ENCODE measurements around the gene PEX7.
"Not testable (repeated sequence)": the region's sequence is repeated elsewhere in the genome, so short reads cannot be mapped to it uniquely, and the experiment has no call there.

PEX7 gene, protein sequence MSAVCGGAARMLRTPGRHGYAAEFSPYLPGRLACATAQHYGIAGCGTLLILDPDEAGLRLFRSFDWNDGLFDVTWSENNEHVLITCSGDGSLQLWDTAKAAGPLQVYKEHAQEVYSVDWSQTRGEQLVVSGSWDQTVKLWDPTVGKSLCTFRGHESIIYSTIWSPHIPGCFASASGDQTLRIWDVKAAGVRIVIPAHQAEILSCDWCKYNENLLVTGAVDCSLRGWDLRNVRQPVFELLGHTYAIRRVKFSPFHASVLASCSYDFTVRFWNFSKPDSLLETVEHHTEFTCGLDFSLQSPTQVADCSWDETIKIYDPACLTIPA

DNA sequence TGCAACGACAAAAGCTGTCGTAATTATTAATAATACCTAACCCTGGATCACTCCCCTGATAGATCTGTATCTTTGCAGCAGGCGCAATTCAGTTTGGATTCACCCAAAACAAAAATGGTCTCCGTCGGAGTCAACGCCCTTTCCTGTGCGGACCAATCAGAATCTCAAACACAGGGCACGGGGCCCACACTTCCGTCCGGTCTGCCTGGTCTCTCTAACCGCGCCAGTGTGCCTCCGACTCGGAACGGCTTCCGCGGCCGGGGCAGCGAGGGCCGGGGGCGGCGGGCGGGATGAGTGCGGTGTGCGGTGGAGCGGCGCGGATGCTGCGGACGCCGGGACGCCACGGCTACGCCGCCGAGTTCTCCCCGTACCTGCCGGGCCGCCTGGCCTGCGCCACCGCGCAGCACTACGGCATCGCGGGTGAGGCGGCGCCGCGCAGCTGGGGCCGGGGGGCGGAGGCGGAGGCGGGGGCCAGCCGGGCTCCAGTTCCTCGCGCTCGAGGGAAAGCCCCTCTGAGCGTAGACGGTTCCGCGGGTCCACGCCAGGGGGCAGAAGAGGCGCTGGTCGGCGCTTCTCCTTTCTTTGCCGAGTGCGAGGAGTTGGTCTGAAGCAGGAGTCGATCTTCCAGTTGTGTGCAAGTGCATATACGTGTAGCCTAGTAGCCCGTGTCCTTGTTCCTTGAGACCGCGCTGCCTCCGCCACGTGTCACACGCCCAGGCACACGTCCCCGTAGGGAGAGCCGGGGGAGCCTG is at the start of gene PEX7:
TSS of gene PEX7 (plus strand) at position 217 of the 752 bp plus-strand sequence. CDS start at position 291, 74 bp downstream.
- DNase-seq (ENCODE audit: low read depth in 2 of 2, low spot score in 1 of 2), result peak; percentile 57 to 73

DNA sequence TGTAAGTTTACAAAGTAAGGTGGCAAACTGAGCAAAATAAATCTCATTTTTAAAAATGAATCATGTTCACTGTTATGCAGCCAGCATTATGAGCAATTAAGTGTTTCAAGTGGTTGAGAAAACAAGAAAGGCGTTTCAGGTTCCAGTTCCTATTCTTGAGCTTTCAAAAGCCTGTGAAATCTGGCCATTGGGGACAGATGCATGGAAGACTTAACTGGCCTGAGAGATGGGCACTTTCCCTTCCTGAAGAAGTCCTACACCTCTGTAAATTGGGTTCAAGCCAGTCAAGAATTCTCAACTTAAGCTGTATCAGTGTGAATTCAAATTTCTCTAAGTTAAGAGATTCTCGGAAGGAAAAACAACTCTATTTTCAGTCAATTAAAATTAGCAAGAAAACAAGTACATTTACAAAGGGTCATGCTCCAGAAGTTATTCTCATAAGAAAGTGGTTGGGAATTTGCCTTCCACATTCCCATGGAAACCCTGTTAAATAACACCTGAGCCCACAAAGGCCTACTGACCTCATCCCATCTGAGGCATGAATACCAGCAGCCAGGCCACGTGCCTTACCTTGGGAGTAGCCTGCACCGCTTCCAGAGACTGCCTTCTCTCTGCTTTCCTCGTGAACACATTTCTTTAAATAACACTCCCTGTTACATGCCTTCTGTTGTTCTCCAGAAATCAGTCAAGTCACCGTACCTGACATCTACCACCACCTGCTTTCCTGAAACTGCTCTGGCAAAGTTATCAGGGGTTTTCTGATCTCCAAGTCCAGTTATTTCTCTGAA is 49.5 kb upstream of the PEX7 start:
- no peak for DNase-seq (ENCODE audit: low read depth in 2 of 2, low spot score in 1 of 2)

DNA sequence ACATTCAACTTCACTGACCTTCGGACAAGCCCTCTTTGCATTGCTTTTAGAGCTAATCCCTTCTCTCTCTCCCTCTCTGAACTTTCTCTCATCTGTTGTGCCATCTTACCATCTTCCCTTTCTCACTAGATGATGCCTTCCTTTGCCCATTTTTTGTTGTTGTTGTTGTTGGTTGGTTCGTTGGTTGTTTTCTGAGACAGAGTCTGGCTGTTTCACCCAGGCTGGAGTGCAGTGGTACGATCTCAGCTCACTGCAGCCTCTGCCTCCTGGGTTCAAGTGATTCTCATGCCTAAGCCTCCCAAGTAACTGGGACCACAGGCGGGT is 49.0 kb upstream of the PEX7 start:
- no peak for DNase-seq (ENCODE audit: low read depth in 2 of 2, low spot score in 1 of 2)

DNA sequence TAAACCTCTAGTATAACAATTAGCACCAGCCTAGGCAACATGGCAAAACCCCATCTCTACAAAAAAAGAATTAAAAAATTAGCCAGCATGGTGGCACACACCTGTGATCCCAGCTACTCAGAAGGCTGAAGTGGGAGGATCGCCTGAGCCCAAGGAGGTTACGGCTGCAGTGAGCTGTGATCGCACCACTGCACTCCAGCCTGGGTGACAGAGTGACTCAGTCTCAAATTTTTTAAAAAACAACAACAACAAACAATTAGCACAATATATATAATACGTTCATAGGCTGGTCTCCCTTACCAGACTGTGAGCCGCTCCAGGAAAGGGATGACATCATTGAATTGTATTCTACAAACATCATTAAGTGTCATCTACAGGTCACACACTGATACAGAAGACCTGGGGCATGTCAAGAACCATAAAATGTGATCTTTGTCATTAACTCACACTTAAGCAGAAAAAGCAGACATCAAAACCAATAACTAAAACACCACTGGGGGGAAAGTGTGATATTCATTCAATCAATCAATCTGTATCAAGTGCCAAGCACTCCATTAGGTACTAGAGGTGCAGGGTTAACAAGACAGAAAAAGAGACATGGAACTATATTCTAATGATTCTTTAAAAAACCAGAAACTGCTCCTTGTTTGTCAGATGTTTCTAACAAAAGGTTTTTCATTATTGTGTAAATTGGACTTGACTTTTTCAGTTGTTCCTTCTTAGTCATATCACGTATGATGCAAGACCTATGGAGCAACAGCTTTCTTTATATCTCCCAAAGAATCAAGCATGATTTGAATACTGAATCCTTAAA is 48.0 kb upstream of the PEX7 start:
- no peak for DNase-seq (ENCODE audit: low read depth in 2 of 2, low spot score in 1 of 2)

DNA sequence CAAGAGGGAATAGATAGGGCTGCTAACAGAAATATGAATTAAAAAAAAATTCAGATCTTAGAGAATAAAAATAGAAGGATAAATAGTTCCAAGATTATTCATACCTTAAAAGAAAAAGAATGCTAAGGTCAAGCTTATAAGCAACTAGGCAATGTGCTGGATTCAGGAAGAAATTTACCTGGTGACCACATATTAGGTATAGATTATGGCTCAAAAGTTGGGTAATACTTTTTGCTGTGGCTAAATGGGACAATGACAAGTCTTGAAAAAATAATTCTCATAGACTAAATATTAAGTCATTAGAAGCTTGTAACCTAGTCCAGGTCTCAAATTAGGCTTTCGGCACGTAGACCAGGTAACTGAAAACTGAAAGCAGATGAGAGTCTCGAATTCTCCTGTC is 47.3 kb upstream of the PEX7 start:
- no peak for DNase-seq (ENCODE audit: low read depth in 2 of 2, low spot score in 1 of 2)

DNA sequence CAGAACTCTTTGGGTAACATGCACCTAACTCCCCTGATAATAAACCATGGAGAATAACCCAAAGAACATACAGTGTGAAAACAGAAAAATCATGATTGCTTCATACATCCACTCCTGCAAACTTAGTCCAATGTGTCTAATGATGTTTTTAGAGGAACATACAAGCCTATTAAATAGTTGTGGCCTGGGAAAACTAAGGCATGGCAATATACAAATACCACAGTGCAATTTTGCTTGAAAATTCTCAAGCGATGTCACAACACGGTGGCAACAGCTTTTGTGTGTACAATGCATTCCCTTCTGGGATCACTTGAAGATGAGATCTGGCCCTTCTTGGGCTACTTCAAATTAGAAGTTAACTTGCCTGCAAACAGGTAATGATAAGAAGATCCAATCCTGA is 46.8 kb upstream of the PEX7 start:
- no peak for DNase-seq (ENCODE audit: low read depth in 2 of 2, low spot score in 1 of 2)

DNA sequence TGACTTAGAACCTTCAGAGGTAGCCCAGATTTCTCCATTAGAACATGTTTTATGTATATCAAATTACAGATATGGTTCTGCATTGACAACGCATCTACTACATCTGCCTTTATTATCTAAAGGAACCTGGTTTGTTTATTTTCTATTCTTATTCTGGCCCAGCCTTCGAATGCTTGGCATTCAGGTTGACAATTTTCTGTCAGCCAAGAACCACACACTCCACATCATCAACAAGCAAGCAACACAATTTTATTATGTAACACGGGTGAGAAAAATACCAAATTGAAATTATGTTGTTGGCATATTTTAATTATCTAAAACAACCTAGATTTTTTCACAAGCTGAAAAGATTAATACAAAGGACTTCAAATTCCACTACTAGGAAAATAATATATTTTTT is 44.7 kb upstream of the PEX7 start:
- DNase-seq (ENCODE audit: low read depth in 2 of 2, low spot score in 1 of 2), result no peak

DNA sequence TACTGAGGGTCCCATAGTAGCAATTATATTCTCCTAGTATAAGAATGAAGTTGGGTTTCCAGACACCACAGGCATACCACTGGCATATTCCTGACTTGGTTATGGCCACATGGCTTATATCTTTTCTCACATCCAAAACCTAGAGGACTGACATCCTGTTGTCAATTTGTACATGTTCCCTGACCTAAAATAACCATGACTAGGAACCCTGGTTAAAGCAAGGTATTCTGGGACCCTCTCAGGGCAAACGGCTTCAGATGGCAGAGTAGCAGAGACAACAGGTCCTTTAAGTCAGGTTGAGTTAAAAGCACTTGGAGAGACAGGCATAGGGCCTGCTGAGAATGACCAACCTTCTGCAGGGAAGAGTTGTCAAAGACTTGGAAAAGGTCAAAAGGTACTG is 42.7 kb upstream of the PEX7 start:
- no peak for DNase-seq (ENCODE audit: low read depth in 2 of 2, low spot score in 1 of 2)

DNA sequence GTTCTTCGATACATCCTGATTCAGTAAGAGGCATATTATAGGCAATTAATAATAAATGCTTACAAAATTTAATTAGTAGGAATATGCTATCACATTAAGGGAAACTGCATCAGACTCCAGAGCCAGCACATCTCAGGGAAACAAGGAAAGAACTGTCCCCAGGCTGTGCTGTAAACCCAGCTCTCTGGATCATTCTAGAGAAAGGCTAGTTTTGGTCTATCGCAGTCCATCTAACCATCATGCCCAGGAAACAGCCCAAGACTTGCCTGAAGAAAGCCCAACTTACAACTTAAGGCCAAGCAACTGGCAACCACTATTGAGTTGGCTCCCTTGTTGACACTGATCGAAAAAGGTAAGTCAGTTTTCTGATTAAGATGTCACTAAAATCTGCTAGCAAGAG is 41.4 kb upstream of the PEX7 start:
- no peak for DNase-seq (ENCODE audit: low read depth in 2 of 2, low spot score in 1 of 2)

DNA sequence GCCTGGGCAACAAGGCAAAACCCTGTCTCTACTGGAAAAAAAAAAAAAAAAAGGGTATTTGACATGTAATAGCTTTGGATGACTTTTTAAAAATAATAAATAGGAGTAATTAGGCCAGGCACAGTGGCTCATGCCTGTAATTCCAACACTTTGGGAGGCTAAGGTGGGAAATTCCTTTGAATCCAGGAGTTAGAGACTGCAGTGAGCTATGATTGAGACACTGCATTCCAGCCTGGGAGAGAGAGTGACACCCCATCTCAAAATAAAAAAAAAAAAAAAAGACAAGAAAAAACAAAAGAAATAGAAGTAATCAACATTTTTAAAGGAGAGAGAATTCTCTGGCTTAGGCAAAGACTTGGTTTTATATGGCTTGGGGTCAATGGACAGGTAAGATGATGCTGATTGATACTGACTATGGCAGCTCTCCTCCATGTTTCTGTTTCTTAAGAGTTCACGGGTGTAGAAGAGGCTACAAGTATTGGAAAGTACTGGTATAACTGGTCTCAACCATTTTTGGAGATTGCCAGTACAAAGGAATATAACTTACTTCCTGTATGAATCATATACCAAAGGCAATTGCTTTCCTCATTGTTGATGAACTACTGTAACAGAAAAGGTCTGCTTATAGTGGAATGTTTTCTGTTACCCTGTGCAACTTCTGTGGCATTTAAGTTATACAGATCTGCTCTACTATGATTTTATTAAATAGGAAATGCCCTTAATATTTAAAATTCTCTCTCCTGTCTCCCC is 40.2 kb upstream of the PEX7 start:
- no peak for DNase-seq (ENCODE audit: low read depth in 2 of 2, low spot score in 1 of 2)

DNA sequence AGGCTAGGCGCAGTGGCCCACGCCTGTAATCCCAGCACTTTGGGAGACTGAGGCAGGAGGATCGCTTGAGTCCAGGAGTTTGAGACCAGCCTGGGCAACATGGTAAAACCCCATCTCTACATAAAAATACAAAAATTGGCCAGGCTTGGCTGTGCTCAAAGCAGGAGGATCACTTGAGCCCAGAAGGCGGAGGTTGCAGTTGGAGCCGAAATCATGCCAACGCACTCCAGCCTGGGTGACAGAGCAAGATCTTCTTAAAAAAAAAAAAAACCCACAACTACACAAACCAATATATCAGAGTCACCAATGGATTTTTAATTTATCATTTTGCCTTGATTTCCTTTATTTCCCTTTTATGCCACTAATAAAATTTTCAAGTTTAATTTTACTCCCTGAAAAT is 39.4 kb upstream of the PEX7 start:
- DNase-seq (ENCODE audit: low read depth in 2 of 2, low spot score in 1 of 2), result no peak

DNA sequence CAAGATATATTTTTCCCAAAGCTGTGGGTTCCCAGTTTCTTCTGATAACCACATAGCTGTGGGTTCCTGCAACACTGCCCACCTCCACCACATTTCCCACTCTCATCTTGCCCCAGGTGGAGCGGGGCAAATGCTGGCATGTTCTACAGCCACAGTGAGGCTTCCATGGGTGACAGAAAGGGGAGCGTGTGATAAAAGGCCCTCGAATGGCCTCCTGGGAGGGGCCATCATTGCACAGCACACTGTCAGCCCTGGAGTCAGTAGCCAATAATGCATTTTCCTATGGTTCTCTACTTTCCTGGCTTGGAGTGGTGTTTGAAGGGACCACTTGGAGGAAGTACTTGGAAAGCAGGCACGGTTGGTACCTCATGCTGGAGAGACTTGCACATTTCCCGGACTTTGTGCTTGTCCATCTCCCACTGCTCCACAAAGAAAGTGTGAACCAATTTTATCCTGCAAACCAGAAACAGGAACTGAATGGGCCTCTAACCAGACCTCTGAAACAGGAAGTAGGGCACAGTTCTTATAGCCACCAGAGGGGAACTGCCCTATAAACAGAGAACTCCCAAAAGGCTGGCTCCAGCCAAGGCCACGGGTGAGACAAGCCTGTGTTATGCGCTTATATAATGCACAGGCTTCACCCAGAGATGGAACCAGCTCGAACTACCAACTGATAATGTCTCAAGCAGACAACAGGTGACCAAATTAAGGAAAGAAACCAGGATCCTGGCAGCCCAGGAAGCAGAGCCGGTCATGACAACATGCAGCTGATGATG is 38.7 kb upstream of the PEX7 start:
- no peak for DNase-seq (ENCODE audit: low read depth in 2 of 2, low spot score in 1 of 2)

DNA sequence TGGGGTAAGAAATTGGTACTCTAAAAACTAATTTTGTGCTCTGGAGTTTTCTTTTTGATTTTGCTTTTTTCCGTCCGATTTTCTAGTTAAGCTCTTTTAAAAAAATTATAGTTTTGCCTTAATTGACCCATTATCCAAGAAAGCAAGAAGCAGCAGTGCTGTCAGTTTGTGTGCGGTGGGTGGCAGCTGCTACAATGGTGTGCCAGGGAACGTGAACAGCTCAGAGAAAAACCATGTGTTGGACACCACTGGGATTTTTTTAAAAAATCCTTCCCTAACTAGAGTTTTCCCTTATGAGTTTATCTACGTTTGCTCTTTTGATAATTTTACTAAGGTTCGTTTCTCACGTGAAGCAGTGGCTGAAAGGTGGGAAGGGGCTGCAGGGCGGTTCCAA is 38.1 kb upstream of the PEX7 start:
- no peak for DNase-seq (ENCODE audit: low read depth in 2 of 2, low spot score in 1 of 2)

DNA sequence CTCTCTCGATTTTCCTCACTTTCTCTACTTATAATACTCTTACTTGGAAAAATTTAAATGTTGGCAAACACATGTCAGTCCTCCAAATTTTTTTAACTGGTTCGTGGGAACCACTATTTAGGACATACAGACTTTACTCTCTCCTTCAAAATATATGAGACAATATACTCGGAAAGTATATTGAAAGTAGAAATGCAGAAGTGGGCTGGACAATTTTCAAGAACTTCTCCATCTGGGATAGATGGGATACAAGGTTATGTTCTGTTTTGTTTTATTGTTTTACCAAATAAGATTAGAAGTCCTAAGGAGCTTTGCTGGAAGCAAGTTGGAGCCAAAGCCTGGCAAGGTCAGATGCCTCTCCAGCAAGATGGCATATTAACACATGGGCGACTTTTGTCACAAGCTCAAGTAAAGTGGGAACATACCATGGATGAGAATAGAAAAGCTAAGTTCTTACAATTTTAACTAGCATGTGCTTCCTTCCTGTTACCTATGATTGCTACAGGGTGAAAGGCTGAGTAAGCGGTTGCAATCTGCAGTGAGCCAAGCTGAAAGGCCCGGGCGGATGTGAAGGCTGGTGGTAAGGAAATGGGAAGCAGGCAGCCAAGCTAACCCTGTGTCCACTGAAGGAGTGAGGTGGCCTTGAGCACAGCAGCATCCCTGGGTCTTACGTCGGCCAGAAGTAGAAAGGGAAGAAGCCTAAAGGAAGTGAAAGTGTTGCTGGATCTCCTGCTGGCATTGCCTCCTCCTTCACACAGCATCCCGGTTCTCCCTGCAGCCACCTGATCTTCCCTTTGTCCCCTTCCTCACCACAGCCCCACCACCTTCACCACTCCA is 37.3 kb upstream of the PEX7 start:
- no peak for DNase-seq (ENCODE audit: low read depth in 2 of 2, low spot score in 1 of 2)

DNA sequence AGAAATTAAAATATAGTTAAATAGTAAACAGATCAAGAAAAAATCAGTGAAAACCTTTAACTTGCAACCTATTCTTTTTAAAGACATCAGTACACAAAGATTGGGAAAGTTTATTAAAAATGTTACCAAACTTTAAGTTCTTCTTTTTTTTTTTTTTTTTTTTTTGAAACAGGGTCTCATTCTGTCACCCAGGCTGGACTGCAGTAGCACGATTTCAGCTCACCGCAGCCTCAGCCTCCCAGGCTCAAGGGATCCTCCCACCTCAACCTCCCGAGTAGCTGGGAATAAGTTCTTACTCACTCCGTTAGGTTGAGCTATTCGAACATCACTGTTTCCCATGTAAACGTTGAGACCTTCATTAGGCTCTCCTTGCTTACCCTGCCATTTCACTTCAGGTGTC is 35.7 kb upstream of the PEX7 start:
- no peak for DNase-seq (ENCODE audit: low read depth in 2 of 2, low spot score in 1 of 2)

DNA sequence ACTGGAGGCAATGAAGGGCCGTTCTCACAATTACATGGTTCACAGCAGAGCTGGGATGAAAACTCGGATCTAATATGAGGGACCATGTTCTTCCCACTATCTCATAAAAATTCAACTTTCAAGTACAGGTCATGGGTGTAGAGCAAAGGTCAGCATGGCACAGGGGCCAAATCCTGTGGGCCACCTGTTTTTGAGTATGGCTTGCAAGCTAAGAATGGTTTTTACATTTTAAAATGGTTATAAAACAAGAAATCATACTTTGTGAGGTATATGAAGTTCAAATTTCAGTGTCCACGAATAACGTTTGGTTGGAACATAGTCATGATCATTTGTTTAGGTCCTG is 34.7 kb upstream of the PEX7 start:
- DNase-seq (ENCODE audit: low read depth in 2 of 2, low spot score in 1 of 2), result no peak

DNA sequence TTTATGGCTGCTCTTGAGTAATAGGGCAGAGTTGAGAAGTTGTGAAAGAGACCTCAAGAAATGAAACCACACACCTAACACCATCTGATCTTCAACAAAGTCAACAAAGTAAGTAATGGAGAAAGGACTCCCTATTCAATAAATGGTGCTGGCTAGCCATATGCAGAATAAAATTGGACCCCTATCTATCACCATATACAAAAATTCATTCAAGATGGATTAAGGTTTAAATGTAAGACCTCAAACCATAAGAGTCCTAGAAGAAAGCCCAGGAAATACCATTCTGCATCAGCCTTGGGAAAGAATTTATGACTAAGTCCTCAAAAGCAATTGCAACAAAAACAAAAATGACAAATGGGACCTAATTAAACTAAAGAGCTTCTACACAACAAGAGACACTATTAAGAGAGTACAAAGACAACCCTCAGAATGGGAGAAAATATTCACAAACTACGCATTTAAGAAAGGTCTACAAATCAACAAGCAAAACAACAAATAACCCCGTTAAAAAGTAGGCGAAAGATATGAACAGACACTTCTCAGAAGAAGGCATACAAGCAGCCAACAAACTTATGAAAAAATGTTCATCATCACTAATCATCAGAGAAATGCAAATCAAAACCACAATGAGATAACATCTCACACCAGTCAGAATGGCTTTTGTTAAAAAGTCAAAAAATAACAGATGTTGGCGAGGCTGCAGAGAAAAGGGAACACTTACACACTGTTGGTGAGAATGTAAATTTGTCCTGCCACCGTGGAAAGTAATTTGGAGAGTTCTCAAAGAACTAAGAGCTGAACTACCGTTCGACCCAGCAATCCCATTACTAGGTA is 34.1 kb upstream of the PEX7 start:
- no peak for DNase-seq (ENCODE audit: low read depth in 2 of 2, low spot score in 1 of 2)

DNA sequence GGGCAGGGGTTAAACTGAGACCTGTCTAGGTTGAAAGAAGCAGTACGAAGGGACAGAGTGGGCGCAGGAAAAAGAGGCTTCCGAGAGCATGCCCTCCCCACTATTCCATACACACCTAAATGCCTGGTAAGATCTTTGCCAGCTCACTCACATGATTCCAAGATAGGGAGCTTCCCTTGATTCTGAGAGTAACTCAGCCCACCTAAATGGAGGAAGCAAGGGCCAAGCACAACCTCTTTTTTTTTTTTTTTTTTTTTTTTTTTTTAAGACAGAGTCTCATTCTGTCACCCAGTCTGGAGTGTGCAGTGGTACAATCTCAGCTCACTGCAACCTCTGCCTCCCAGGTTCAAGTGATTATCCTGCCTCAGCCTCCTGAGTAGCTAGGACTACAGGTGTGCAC is 33.0 kb upstream of the PEX7 start:
- DNase-seq (ENCODE audit: low read depth in 2 of 2, low spot score in 1 of 2), result not testable (repeated sequence)

Measured in stimulated activated CD8-positive, alpha-beta memory T cell treated with anti-CD3 and anti-CD28 coated beads, Interleukin-4, amount 100 ng/mL, for 1 hour (primary cell).